Lower lobe of right lung (tissue), 2 donors: Measurements from ENCODE around the gene MCTP2. TPM values are rescaled to one million over a fixed set of nuclear protein-coding genes. Genes with fewer than 3 reads are reported as not detected.
A peak's percentile ranks its signal among the peaks of the same experiment; 100 is the strongest.
"Not testable (repeated sequence)": the region's sequence is repeated elsewhere in the genome, so short reads cannot be mapped to it uniquely, and the experiment has no call there.

Experiments used
- ATAC-seq, 2 donors: fragments of 200-7000 bp; cut with Tn5 transposase; one replicate each; pipeline ENCODE4 v1.9.1; 2020 to 2022; ENCODE audit warnings: mild to moderate bottlenecking in 2 of 2, moderate library complexity in 2 of 2
- DNase-seq: peaks from one replicate; pipeline ENCODE4 v3.0.0-alpha.2; 2020
- H3K27ac ChIP-seq: fragments of 200-600 bp; one replicate; pipeline ENCODE4 v1.8.0; 2022
- H3K27me3 ChIP-seq: fragments of 200-600 bp; one replicate; pipeline ENCODE4 v1.8.0; 2022; ENCODE audit warnings: low read depth
- H3K36me3 ChIP-seq: fragments of 200-600 bp; one replicate; pipeline ENCODE4 v1.8.0; 2022; ENCODE audit warnings: mild to moderate bottlenecking
- H3K4me1 ChIP-seq: fragments of 200-600 bp; one replicate; pipeline ENCODE4 v1.8.0; 2022
- H3K4me3 ChIP-seq: fragments of 200-600 bp; one replicate; pipeline ENCODE4 v1.8.0; 2022; ENCODE audit warnings: mild to moderate bottlenecking
- H3K9me3 ChIP-seq: fragments of 200-600 bp; one replicate; pipeline ENCODE4 v1.8.0; 2022
- intact Hi-C: fragments of 100-400 bp; cut with DNase I; formaldehyde crosslinking; loops from one replicate; pipeline ENCODE4 v1.11.0; 2022
- total RNA-seq: library from RNA; stranded (reverse); fragmentation: NEBNext Ultra II Directional; extraction: Animal tissue kit (Norgen Biotek cat#: 25700); gene quantifications from one replicate; pipeline ENCODE4 v1.2.1, GENCODE V29; 2021
- TF ChIP-seq, protein P1 (sequence below): fragments of 200-600 bp; IDR thresholded peaks from one replicate; pipeline ENCODE4 v1.8.0; 2022; ENCODE audit warnings: antibody characterized with exemption, mild to moderate bottlenecking
- donor health status: DM: no; HTN: yes; CAD: no; lungs with severe emphysema.

The MCTP2 gene
- total RNA-seq, 1 donor from 2014 or later, result 36.1 TPM

DNA sequence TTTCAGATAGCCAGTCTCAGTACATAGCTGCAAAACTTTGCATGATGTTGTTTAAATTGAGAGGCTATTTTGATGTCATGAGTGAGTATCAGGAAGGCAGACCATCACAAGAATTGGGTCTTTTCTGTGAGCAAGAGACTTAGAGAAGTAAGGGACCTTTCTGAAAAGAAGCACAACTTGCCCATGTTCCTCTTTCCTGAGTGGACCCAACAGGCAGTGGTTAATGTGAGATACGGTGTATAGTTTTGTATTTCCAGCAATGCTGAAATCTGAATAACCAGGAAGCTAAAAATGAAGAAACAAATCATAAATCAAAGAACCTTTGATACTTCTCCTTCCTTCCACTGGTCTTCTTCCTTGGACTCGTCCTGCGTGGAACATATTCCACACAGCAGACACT, 25.1 kb downstream of the MCTP2 start:
- Histone ChIP-seq H3K9me3 (no peaks in the 10 kb centered on the region), H3K27ac (no peak overlapping the region), H3K4me3 (no peak overlapping the region), H3K4me1 (peaks cover 37% of the 10 kb centered on the region), H3K36me3 (no peaks in the 10 kb centered on the region), H3K27me3 (no peaks in the 10 kb centered on the region)
- ATAC-seq, result no peak
- intact Hi-C loops, result no loop called here
- DNase-seq, result no peak
- TF ChIP-seq, protein P1, sequence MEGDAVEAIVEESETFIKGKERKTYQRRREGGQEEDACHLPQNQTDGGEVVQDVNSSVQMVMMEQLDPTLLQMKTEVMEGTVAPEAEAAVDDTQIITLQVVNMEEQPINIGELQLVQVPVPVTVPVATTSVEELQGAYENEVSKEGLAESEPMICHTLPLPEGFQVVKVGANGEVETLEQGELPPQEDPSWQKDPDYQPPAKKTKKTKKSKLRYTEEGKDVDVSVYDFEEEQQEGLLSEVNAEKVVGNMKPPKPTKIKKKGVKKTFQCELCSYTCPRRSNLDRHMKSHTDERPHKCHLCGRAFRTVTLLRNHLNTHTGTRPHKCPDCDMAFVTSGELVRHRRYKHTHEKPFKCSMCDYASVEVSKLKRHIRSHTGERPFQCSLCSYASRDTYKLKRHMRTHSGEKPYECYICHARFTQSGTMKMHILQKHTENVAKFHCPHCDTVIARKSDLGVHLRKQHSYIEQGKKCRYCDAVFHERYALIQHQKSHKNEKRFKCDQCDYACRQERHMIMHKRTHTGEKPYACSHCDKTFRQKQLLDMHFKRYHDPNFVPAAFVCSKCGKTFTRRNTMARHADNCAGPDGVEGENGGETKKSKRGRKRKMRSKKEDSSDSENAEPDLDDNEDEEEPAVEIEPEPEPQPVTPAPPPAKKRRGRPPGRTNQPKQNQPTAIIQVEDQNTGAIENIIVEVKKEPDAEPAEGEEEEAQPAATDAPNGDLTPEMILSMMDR, result no peak

DNA sequence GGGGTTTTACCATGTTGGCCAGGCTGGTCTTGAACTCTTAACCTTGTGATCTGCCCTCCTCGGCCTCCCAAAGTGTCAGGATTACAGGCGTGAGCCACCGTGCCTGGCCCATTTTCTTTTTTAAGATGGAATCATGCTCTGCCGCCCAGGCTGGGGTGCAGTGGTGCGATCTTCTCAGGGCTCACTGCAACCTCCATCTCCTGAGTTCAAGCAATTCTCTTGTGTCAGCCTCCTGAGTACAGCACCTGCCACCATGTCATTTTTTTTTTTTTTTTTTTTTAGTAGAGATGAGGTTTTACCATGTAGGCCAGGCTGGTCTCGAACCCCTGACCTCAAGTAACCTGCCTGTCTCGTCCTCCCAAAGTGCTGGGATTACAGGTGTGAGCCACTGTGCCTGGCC, 26.4 kb downstream of the MCTP2 start:
- H3K27me3 ChIP-seq, ATAC-seq, H3K9me3 ChIP-seq, DNase-seq, H3K4me3 ChIP-seq, H3K36me3 ChIP-seq, H3K27ac ChIP-seq, intact Hi-C loops: not testable (repeated sequence)
- peaks cover 36% of the 10 kb centered on the region for H3K4me1 ChIP-seq

DNA sequence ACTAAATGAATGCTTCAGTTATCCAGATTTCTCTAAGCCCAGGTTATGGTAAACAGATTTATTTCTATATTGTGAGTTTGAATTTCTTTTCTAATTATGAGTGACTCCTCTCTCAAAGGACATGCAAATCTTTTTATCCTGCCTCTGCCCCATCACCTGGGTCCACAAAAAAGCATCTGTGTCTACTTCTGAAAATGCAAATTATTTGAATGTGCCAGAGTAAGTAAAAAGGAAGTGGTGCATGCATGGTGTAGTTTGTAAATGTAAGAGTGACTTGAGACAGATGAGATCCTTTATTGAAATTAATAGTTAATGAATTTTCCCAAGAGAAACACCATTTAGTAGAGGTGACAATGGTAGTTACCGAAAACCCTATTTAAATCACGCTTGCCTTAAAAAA, 26.9 kb downstream of the MCTP2 start:
- intact Hi-C loops, result no loop called here

DNA sequence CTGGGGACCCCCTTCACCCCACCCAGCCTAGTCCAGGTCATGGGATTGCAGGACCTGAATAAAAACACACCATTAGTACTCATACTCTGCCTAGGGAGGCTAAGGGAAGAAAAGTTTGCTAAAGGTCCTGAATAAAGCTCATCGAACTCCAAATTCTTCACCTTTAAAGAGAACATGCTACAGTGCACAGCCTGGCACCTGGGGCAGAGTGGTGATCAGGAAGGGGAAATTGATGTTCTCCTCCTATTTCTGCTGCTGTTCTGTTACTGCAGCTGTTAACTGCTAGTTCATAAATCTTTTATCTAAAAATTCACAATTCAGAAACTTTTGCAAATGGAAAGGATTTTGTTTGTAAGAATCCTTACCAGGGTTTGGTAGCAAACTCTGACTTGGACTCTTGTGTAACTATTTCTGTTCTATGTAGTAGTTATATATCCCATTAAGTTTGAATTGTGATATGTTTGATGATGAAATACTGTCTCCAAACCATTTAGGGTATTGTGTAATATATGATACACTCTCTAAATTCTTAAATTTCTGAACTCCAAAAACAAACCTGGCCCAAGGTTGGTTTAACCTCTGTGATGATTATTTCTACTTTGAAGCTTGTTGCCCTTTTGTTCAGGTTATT, 27.9 kb downstream of the MCTP2 start:
- TF ChIP-seq, protein P1, result no peak
- Histone ChIP-seq H3K27me3 (no peaks in the 10 kb centered on the region), H3K36me3 (no peaks in the 10 kb centered on the region), H3K4me3 (no peak overlapping the region), H3K4me1 (peaks cover 32% of the 10 kb centered on the region), H3K27ac (no peak overlapping the region), H3K9me3 (no peaks in the 10 kb centered on the region)
- DNase-seq, result no peak
- intact Hi-C loops, result no loop called here
- ATAC-seq, result no peak

More for the DNA sequence above, 26.9 kb downstream of the MCTP2 start:
- ATAC-seq, result no peak
- Histone ChIP-seq H3K4me3 (no peak overlapping the region), H3K27ac (no peak overlapping the region), H3K36me3 (no peaks in the 10 kb centered on the region), H3K4me1 (peaks cover 32% of the 10 kb centered on the region), H3K27me3 (no peaks in the 10 kb centered on the region), H3K9me3 (no peaks in the 10 kb centered on the region)
- no peak for DNase-seq
- TF ChIP-seq, protein P1, result no peak

DNA sequence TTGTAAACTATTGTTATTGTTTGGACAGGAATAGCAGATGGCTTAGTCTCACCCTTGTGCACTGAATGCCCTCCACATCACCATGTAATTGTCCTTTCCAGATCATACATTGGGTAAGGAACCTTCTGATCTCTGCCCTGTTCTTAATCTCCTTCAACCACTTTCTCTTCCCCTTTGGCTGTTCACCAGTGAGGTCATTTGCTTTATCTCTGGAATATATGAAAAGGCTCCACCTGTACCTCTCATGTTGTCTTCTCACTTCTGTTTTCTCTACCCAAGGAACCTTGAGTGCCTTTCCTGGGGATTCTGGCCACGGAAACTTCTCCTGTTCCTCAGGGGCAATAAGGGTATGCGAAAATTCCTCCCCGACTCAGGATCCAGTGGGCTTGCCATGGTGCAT, 28.5 kb downstream of the MCTP2 start:
- H3K9me3 ChIP-seq, result no peaks in the 10 kb centered on the region
- H3K4me3 ChIP-seq, result no peak overlapping the region
- no peak for DNase-seq
- H3K27ac ChIP-seq, result no peak overlapping the region
- intact Hi-C loops, result no loop called here
- peaks cover 32% of the 10 kb centered on the region for H3K4me1 ChIP-seq
- ATAC-seq, result peak in 1 of 2 donors; percentile 49
- H3K27me3 ChIP-seq, result no peaks in the 10 kb centered on the region
- H3K36me3 ChIP-seq, result no peaks in the 10 kb centered on the region
- TF ChIP-seq, protein P1, result no peak

DNA sequence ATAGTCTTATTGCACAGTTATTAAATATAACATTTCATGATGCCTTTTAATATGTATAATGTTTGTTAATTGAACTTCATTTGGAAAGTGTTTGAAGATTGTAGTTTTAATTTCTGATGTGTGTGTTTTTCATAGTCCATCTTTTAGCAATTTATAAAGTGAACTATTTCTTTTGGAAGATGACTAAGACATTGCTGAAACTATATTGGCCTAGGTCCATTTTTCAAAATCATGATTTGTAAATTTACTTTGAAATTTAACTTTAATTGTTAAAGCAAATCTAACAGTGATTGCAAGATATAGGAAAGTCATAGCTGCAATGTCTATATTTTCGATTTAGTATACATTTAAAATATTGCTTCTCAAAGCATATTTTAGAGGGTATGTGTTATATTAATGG, 30.8 kb downstream of the MCTP2 start:
- ATAC-seq (no peak), DNase-seq (no peak)
- Histone ChIP-seq H3K4me3 (no peak overlapping the region), H3K27ac (no peak overlapping the region), H3K36me3 (no peaks in the 10 kb centered on the region), H3K9me3 (no peaks in the 10 kb centered on the region), H3K27me3 (no peaks in the 10 kb centered on the region), H3K4me1 (peaks cover 16% of the 10 kb centered on the region)
- TF ChIP-seq, protein P1, result no peak
- intact Hi-C loops, result no loop called here
